Measurements from ENCODE around the gene TTLL11. TPM values are rescaled to one million over a fixed set of nuclear protein-coding genes. Genes with fewer than 3 reads are reported as not detected.

The TTLL11 gene
- polyA plus RNA-seq, 1 donor from 2014 or later = 8.0 TPM

DNA sequence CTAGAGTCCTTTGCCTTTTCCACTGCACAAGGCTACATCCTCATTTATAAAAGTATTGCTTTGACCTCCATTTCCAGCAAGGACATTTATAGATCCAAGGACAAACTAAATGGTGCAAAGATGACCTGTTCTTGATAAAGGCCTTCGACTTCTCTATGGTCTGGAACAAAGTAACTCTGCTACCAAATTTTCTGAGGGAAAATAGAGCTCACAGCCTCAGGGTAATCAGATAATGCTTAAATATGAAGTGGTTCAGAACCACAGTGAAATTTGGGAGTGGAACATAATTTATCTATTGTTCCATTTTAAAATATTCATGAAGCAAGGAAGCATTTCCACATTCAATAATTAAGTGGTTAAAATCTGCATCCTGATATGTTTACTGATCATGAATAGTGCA, 137.5 kb downstream of the TTLL11 start:
- no peak overlapping the region for H3K9ac ChIP-seq (ENCODE audit: low read length)
- no peaks in the 10 kb centered on the region for H3K9me2 ChIP-seq (ENCODE audit: insufficient read depth, low read length)
- H3K4me2 ChIP-seq (ENCODE audit: low read length) = no peak overlapping the region
- H3K27me3 ChIP-seq (ENCODE audit: insufficient read depth, low read depth, low read length) = no peaks in the 10 kb centered on the region
- H3K36me3 ChIP-seq (ENCODE audit: insufficient read depth, low read length) = no peaks in the 10 kb centered on the region
- H3F3A ChIP-seq (ENCODE audit: insufficient read depth, low read length, poor library complexity, severe bottlenecking) = no peaks in the 10 kb centered on the region
- TF ChIP-seq POLR2AphosphoS5 (IDR thresholded peaks at IDR 0.05) = no peak
- no peak for TF ChIP-seq MXI1 (conservative IDR thresholded peaks at IDR 0.05; ENCODE audit: poor library complexity, severe bottlenecking)
- no peak for TF ChIP-seq SMC3 (conservative IDR thresholded peaks at IDR 0.05; ENCODE audit: poor library complexity)
- TF ChIP-seq CTCF (IDR thresholded peaks at IDR 0.05; ENCODE audit: poor library complexity, severe bottlenecking) = no peak
- no peak for TF ChIP-seq EP300 (conservative IDR thresholded peaks at IDR 0.05; ENCODE audit: poor library complexity, severe bottlenecking)
- TF ChIP-seq TAF1 (IDR thresholded peaks at IDR 0.05; ENCODE audit: low read depth) = no peak
- TF ChIP-seq, protein P1, sequence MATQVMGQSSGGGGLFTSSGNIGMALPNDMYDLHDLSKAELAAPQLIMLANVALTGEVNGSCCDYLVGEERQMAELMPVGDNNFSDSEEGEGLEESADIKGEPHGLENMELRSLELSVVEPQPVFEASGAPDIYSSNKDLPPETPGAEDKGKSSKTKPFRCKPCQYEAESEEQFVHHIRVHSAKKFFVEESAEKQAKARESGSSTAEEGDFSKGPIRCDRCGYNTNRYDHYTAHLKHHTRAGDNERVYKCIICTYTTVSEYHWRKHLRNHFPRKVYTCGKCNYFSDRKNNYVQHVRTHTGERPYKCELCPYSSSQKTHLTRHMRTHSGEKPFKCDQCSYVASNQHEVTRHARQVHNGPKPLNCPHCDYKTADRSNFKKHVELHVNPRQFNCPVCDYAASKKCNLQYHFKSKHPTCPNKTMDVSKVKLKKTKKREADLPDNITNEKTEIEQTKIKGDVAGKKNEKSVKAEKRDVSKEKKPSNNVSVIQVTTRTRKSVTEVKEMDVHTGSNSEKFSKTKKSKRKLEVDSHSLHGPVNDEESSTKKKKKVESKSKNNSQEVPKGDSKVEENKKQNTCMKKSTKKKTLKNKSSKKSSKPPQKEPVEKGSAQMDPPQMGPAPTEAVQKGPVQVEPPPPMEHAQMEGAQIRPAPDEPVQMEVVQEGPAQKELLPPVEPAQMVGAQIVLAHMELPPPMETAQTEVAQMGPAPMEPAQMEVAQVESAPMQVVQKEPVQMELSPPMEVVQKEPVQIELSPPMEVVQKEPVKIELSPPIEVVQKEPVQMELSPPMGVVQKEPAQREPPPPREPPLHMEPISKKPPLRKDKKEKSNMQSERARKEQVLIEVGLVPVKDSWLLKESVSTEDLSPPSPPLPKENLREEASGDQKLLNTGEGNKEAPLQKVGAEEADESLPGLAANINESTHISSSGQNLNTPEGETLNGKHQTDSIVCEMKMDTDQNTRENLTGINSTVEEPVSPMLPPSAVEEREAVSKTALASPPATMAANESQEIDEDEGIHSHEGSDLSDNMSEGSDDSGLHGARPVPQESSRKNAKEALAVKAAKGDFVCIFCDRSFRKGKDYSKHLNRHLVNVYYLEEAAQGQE (IDR thresholded peaks at IDR 0.05; ENCODE audit: borderline replicate concordance) = no peak
- no peaks in the 10 kb centered on the region for H4K20me1 ChIP-seq (ENCODE audit: insufficient read depth)
- H3K4me3 ChIP-seq (ENCODE audit: low read length) = no peak overlapping the region
- H3K9me3 ChIP-seq (ENCODE audit: low read length) = no peaks in the 10 kb centered on the region
- H3K27ac ChIP-seq (ENCODE audit: low read length) = no peak overlapping the region
- H2AFZ ChIP-seq (ENCODE audit: low read depth, low read length) = no peak overlapping the region
- H3K79me2 ChIP-seq (replicated peaks; ENCODE audit: insufficient read depth, low read length) = no peaks in the 10 kb centered on the region

GRCh38 chr9:121954477-121955140, 138.5 kb downstream of the TTLL11 start:
- Histone ChIP-seq H3K4me2 (ENCODE audit: low read length) (no peak overlapping the region), H2AFZ (ENCODE audit: low read depth, low read length) (no peak overlapping the region), H3K9me2 (ENCODE audit: insufficient read depth, low read length) (no peaks in the 10 kb centered on the region), H3K4me3 (ENCODE audit: low read length) (no peak overlapping the region), H3F3A (ENCODE audit: insufficient read depth, low read length, poor library complexity, severe bottlenecking) (no peaks in the 10 kb centered on the region), H3K36me3 (ENCODE audit: insufficient read depth, low read length) (no peaks in the 10 kb centered on the region), H3K9me3 (ENCODE audit: low read length) (no peaks in the 10 kb centered on the region), H3K9ac (ENCODE audit: low read length) (no peak overlapping the region), H3K27ac (ENCODE audit: low read length) (no peak overlapping the region), H4K20me1 (ENCODE audit: insufficient read depth) (no peaks in the 10 kb centered on the region), H3K79me2 (replicated peaks; ENCODE audit: insufficient read depth, low read length) (no peaks in the 10 kb centered on the region), H3K27me3 (ENCODE audit: insufficient read depth, low read depth, low read length) (no peaks in the 10 kb centered on the region)
- TF ChIP-seq, protein P1 (IDR thresholded peaks at IDR 0.05; ENCODE audit: borderline replicate concordance) = no peak
- TF ChIP-seq MXI1 (conservative IDR thresholded peaks at IDR 0.05; ENCODE audit: poor library complexity, severe bottlenecking) (no peak), CTCF (IDR thresholded peaks at IDR 0.05; ENCODE audit: poor library complexity, severe bottlenecking) (no peak), POLR2AphosphoS5 (IDR thresholded peaks at IDR 0.05) (no peak), SMC3 (conservative IDR thresholded peaks at IDR 0.05; ENCODE audit: poor library complexity) (no peak), EZH2 (IDR thresholded peaks at IDR 0.05; ENCODE audit: borderline replicate concordance, insufficient read depth, low read length, poor library complexity, severe bottlenecking) (no peak), TAF1 (IDR thresholded peaks at IDR 0.05; ENCODE audit: low read depth) (no peak), RAD21 (conservative IDR thresholded peaks at IDR 0.05) (no peak), EP300 (conservative IDR thresholded peaks at IDR 0.05; ENCODE audit: poor library complexity, severe bottlenecking) (no peak)
